Measurements from ENCODE around the gene LUC7L. TPM values are rescaled to one million over a fixed set of nuclear protein-coding genes. Genes with fewer than 3 reads are reported as not detected.

The LUC7L gene
- total RNA-seq, 1 donor from 2014 or later: 74.1 TPM

- Histone ChIP-seq H3K9me3 (ENCODE audit: insufficient read depth, low read depth, low read length) (no peaks in the 10 kb centered on the region), H3K4me1 (ENCODE audit: insufficient read depth, low read length) (peaks cover 10% of the 10 kb centered on the region), H3K4me2 (ENCODE audit: low read length) (peak overlapping the region; percentile 79), H3K36me3 (ENCODE audit: insufficient read depth, low read length) (peaks cover 2% of the 10 kb centered on the region), H3K27ac (ENCODE audit: low read depth, low read length) (no peak overlapping the region), H2AFZ (ENCODE audit: low read depth, low read length) (no peak overlapping the region), H3K9ac (ENCODE audit: low read length) (no peak overlapping the region), H3K4me3 (ENCODE audit: insufficient read depth, low read depth, low read length) (no peak overlapping the region), H4K20me1 (ENCODE audit: insufficient read depth, low read length) (peaks cover 42% of the 10 kb centered on the region), H3K27me3 (ENCODE audit: insufficient read depth, low read length) (peaks cover 25% of the 10 kb centered on the region), H3K79me2 (ENCODE audit: insufficient read depth, low read length) (no peaks in the 10 kb centered on the region)
- DNase-seq (ENCODE audit: low read depth) (peak; percentile 12), FAIRE-seq (no peak)
- no peaks in the 10 kb centered on the region for H3K9me3 Mint-ChIP-seq (ENCODE audit: unreplicated experiment)
- H3K27me3 Mint-ChIP-seq (ENCODE audit: low read depth, unreplicated experiment): peaks cover 19% of the 10 kb centered on the region
- H3K36me3 Mint-ChIP-seq (ENCODE audit: low read depth, unreplicated experiment): peaks cover 2% of the 10 kb centered on the region
- TF ChIP-seq CTCF (IDR thresholded peaks at IDR 0.05; ENCODE audit: insufficient read depth, low read depth, low read length): peak; percentile 63
- no peak for TF ChIP-seq EZH2 (IDR thresholded peaks at IDR 0.05; ENCODE audit: insufficient read depth, low read length)
- no peak overlapping the region for H3K27ac Mint-ChIP-seq (ENCODE audit: unreplicated experiment)
- no peak overlapping the region for H3K4me3 Mint-ChIP-seq (ENCODE audit: unreplicated experiment)
- no peaks in the 10 kb centered on the region for H3K4me1 Mint-ChIP-seq (ENCODE audit: low read depth, unreplicated experiment)
These were observed 47.7 kb downstream of the LUC7L start for GRCh38 chr16:181565-182021.

DNA sequence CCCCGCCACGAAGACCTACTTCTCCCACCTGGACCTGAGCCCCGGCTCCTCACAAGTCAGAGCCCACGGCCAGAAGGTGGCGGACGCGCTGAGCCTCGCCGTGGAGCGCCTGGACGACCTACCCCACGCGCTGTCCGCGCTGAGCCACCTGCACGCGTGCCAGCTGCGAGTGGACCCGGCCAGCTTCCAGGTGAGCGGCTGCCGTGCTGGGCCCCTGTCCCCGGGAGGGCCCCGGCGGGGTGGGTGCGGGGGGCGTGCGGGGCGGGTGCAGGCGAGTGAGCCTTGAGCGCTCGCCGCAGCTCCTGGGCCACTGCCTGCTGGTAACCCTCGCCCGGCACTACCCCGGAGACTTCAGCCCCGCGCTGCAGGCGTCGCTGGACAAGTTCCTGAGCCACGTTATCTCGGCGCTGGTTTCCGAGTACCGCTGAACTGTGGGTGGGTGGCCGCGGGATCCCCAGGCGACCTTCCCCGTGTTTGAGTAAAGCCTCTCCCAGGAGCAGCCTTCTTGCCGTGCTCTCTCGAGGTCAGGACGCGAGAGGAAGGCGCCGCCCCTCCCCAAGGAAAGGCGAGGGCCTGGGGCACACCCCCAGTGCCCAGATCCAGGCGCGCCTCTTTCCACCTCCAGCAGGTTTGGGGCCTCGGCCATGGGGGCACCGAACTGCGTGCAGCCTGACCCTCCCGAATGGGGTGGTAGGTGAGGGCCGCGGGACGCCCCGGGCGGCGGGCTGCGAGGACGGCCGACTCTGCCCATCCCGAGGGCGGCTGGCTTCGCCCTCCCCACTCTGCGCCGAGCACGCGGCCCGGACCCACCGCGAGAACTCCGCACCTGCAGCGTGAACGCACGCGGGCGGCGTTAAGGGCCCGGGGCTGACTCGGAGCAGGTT, 48.3 kb downstream of the LUC7L start:
- H3K9ac ChIP-seq (ENCODE audit: low read length): no peak overlapping the region
- Mint-ChIP-seq H3K4me3 (ENCODE audit: unreplicated experiment) (peak overlapping the region; percentile 69), H3K9me3 (ENCODE audit: unreplicated experiment) (no peaks in the 10 kb centered on the region), H3K27ac (ENCODE audit: unreplicated experiment) (no peak overlapping the region), H3K4me1 (ENCODE audit: low read depth, unreplicated experiment) (no peaks in the 10 kb centered on the region), H3K27me3 (ENCODE audit: low read depth, unreplicated experiment) (peaks cover 21% of the 10 kb centered on the region), H3K36me3 (ENCODE audit: low read depth, unreplicated experiment) (peaks cover 2% of the 10 kb centered on the region)
- H4K20me1 ChIP-seq (ENCODE audit: insufficient read depth, low read length): peaks cover 42% of the 10 kb centered on the region
- peak overlapping the region; percentile 79 for H3K4me2 ChIP-seq (ENCODE audit: low read length)
- H3K9me3 ChIP-seq (ENCODE audit: insufficient read depth, low read depth, low read length): no peaks in the 10 kb centered on the region
- no peak for FAIRE-seq
- peaks cover 10% of the 10 kb centered on the region for H3K4me1 ChIP-seq (ENCODE audit: insufficient read depth, low read length)
- peaks cover 2% of the 10 kb centered on the region for H3K36me3 ChIP-seq (ENCODE audit: insufficient read depth, low read length)
- TF ChIP-seq CTCF (IDR thresholded peaks at IDR 0.05; ENCODE audit: insufficient read depth, low read depth, low read length) (no peak), EZH2 (IDR thresholded peaks at IDR 0.05; ENCODE audit: insufficient read depth, low read length) (no peak)
- peak overlapping the region; percentile 37 for H3K4me3 ChIP-seq (ENCODE audit: insufficient read depth, low read depth, low read length)
- no peak overlapping the region for H3K27ac ChIP-seq (ENCODE audit: low read depth, low read length)
- H3K79me2 ChIP-seq (ENCODE audit: insufficient read depth, low read length): no peaks in the 10 kb centered on the region
- H3K27me3 ChIP-seq (ENCODE audit: insufficient read depth, low read length): peaks cover 25% of the 10 kb centered on the region
- peak; percentile 27 for DNase-seq (ENCODE audit: low read depth)
- no peak overlapping the region for H2AFZ ChIP-seq (ENCODE audit: low read depth, low read length)
